Osteocyte (in vitro differentiated cells): Measurements from ENCODE around the gene PKIB. TPM values are rescaled to one million over a fixed set of nuclear protein-coding genes. Genes with fewer than 3 reads are reported as not detected.

ENCODE experiments used
- DNase-seq: peaks from one replicate; pipeline ENCODE4 v3.0.0; 2021; ENCODE audit warnings: mixed read lengths; ENCODE audit not compliant: unreplicated experiment; ENCODE audit errors: extremely low spot score
- H3K27ac Mint-ChIP-seq: one replicate; pipeline ENCODE4 v1.8.0; 2021; ENCODE audit warnings: mild to moderate bottlenecking, mixed read lengths; ENCODE audit not compliant: unreplicated experiment
- H3K27me3 Mint-ChIP-seq: one replicate; pipeline ENCODE4 v1.8.0; 2021; ENCODE audit warnings: mixed read lengths; ENCODE audit not compliant: unreplicated experiment
- H3K36me3 Mint-ChIP-seq: one replicate; pipeline ENCODE4 v1.8.0; 2021; ENCODE audit warnings: mixed read lengths; ENCODE audit not compliant: unreplicated experiment
- H3K4me1 Mint-ChIP-seq: one replicate; pipeline ENCODE4 v1.8.0; 2021; ENCODE audit warnings: mixed read lengths; ENCODE audit not compliant: unreplicated experiment
- H3K4me3 Mint-ChIP-seq: one replicate; pipeline ENCODE4 v1.8.0; 2021; ENCODE audit warnings: mild to moderate bottlenecking, moderate library complexity, mixed read lengths; ENCODE audit not compliant: unreplicated experiment
- H3K9me3 Mint-ChIP-seq: one replicate; pipeline ENCODE4 v1.8.0; 2021; ENCODE audit warnings: mixed read lengths; ENCODE audit not compliant: unreplicated experiment
- long read RNA-seq: library from polyadenylated mRNA; unstranded; transcript quantifications from one replicate; pipeline ENCODE4 v2.0.0, GENCODE V29; 2021
- total RNA-seq: library from RNA; stranded (reverse); gene quantifications from 2 replicates; pipeline ENCODE4 v1.2.1, GENCODE V29; 2021
- TF ChIP-seq, protein P1 (sequence below): fragments of 200-600 bp; sonication (generic); IDR thresholded peaks from 2 replicates; pipeline ENCODE4 v1.5.0; 2021; ENCODE audit warnings: antibody characterized with exemption, mild to moderate bottlenecking, moderate library complexity

The PKIB gene, protein sequence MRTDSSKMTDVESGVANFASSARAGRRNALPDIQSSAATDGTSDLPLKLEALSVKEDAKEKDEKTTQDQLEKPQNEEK
- 28.7 and 35.0 TPM in 2 replicates for total RNA-seq
- long read RNA-seq, partial matches to known transcripts, result 6 of 114 reads
- long read RNA-seq, other reads (novel, unspliced or antisense), result 108 of 114 reads

DNA sequence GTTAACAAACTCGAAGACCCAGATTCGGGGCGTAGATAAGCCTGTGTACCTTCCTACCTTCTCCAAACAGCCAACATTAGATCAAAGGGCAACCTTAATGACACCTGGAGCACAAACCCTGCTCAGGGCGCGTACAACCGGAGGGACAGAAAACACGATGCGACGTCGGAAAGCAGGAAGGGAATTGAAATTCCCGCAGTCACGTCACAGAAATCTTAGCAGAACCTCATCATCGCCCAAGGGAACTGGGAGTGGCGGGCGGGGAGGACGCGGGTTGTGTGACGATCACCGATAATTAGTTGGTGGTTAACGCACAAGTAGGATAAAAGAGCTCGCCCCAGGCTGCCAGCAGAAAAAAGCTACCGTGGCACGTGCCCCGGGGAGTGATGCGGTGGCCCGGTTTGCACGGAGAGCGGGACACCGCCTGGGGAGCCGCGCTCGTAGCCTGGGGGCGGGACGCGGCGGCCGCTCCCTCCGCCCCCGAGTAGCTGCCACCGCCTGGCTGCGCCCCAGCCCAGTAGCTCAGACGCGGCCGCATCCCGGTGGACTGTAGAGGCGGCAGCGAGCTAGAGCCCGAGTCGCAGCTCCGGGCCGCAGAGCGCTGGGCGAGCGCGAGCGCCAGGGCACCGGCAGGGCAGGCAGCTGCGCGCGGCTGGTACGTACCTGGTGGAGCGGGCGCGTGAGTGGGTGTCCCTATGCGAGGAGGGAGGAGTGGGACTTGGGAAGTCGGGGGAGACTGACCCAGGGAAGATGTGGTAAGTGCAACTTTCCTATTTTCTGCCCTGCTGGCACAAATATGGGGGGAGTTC lies at the start of gene PKIB:
Gene PKIB (plus strand): TSS at position 525 of the 809 bp plus-strand sequence. CDS start 107,390 bp downstream, outside the sequence.
- H3K4me1 Mint-ChIP-seq, result peaks cover 2% of the 10 kb centered on the region
- DNase-seq, result no peak
- H3K36me3 Mint-ChIP-seq, result peaks cover 28% of the 10 kb centered on the region
- no peaks in the 10 kb centered on the region for H3K9me3 Mint-ChIP-seq
- TF ChIP-seq, protein P1, sequence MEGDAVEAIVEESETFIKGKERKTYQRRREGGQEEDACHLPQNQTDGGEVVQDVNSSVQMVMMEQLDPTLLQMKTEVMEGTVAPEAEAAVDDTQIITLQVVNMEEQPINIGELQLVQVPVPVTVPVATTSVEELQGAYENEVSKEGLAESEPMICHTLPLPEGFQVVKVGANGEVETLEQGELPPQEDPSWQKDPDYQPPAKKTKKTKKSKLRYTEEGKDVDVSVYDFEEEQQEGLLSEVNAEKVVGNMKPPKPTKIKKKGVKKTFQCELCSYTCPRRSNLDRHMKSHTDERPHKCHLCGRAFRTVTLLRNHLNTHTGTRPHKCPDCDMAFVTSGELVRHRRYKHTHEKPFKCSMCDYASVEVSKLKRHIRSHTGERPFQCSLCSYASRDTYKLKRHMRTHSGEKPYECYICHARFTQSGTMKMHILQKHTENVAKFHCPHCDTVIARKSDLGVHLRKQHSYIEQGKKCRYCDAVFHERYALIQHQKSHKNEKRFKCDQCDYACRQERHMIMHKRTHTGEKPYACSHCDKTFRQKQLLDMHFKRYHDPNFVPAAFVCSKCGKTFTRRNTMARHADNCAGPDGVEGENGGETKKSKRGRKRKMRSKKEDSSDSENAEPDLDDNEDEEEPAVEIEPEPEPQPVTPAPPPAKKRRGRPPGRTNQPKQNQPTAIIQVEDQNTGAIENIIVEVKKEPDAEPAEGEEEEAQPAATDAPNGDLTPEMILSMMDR, result no peak
- H3K27me3 Mint-ChIP-seq, result no peaks in the 10 kb centered on the region
- H3K4me3 Mint-ChIP-seq, result peak within 1 kb of the TSS; percentile 14
- no peak within 1 kb of the TSS for H3K27ac Mint-ChIP-seq

DNA sequence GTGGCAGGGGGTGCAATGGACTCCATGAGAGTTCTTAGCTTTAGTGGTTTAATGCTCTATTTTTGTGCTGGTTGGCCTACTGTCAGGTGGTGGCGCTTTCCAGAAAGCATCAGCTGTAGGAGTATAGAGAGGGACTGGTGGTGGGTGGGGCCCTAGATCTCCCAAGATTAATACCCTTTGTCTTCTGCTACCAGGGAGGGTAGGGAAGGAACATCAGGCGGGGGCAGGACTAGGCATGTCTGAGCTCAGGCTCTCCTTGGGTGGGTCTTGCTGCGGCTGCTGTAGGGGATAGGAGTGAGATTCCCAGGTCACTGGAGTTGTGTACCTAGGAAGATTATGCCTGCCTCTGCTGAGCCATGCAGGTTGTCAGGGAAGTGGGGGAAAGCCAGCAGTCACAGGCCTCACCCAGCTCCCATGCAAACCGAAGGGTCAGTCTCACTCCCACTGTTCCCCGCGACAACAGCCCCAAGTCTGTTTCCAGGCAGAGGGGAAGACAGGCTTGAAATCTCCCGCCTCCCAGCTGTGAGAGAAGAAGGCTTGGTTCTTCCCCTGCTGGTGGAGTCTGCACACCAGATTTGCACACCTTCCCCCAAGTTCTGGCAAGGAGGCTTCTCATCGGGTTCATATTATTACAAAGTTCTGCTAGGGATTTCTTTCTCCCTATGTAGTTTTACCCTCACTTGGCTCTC lies 46.7 kb upstream of the PKIB start:
- no peak for DNase-seq
- Mint-ChIP-seq H3K36me3 (peaks cover 16% of the 10 kb centered on the region), H3K4me1 (peaks cover 1% of the 10 kb centered on the region), H3K4me3 (no peak overlapping the region), H3K27ac (no peak overlapping the region), H3K27me3 (no peaks in the 10 kb centered on the region), H3K9me3 (peaks cover 36% of the 10 kb centered on the region)
- TF ChIP-seq, protein P1, result no peak

DNA sequence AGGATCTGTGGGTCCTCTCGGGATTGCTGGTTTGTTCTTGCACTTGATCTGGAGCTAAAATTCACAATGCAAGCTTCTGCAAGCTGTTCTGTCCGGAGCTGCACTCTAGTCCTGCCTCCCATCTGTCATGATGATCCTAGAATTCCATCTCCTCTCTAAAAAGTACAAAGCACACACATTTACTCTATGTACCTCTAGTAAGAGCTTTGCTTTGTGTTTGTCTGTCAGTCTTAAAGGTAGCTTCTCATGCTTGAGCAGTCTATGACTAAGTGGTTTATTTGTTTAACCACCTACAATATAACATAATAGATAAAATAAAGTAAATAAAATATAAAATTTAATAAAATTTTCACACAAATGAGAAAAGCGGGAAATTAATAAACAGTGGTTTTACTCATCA lies 46.0 kb upstream of the PKIB start:
- DNase-seq, result no peak
- Mint-ChIP-seq H3K9me3 (peaks cover 32% of the 10 kb centered on the region), H3K36me3 (peaks cover 16% of the 10 kb centered on the region), H3K4me3 (no peak overlapping the region), H3K27ac (no peak overlapping the region), H3K4me1 (peaks cover 5% of the 10 kb centered on the region), H3K27me3 (no peaks in the 10 kb centered on the region)
- TF ChIP-seq, protein P1, result no peak

DNA sequence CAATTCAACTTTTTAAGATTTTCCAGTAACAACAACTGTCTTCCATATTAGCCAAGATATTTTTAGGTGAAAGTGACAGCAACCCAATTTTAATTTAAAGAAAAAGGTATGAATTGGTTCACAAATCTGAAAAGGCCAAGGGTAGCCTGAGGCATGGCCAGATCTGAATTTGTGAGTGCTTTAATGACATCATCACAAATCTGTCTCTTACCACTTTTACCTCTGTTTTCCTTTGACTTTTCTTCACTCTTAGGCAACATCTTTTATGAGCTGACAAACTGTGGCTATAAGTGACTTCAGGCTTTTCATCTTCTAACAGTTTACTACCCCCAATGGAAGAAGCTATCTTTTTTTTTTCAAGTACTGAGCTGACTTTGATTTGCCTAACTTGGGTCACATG lies 44.5 kb upstream of the PKIB start:
- no peak overlapping the region for H3K27ac Mint-ChIP-seq
- peaks cover 5% of the 10 kb centered on the region for H3K4me1 Mint-ChIP-seq
- no peaks in the 10 kb centered on the region for H3K27me3 Mint-ChIP-seq
- TF ChIP-seq, protein P1, result no peak
- DNase-seq, result no peak
- H3K9me3 Mint-ChIP-seq, result peaks cover 22% of the 10 kb centered on the region
- H3K4me3 Mint-ChIP-seq, result no peak overlapping the region
- H3K36me3 Mint-ChIP-seq, result peaks cover 15% of the 10 kb centered on the region

DNA sequence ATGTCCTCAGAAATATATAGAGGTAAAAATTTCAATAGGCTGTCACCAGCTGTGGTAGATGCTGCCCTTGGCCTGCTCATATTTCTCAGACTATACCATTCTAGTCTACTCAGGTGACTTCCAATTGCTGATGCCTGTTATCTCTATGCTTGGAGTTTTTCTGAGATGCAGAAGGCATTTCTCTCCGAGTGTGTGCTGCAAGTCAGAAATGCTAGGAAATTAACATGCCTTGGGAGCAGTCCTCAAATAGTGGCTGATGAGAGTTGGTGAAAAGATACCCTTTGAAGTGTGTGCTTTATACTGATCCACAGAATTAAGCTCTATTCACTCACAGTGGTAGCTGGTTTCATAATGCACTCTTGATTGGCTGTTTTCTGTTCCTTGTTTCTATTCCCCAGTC lies 43.2 kb upstream of the PKIB start:
- H3K36me3 Mint-ChIP-seq, result peaks cover 12% of the 10 kb centered on the region
- H3K9me3 Mint-ChIP-seq, result peaks cover 15% of the 10 kb centered on the region
- no peak for DNase-seq
- TF ChIP-seq, protein P1, result no peak
- H3K4me3 Mint-ChIP-seq, result no peak overlapping the region
- peaks cover 5% of the 10 kb centered on the region for H3K4me1 Mint-ChIP-seq
- no peaks in the 10 kb centered on the region for H3K27me3 Mint-ChIP-seq
- no peak overlapping the region for H3K27ac Mint-ChIP-seq
